Measurements from ENCODE around the gene GPT2.

Gene GPT2

DNA sequence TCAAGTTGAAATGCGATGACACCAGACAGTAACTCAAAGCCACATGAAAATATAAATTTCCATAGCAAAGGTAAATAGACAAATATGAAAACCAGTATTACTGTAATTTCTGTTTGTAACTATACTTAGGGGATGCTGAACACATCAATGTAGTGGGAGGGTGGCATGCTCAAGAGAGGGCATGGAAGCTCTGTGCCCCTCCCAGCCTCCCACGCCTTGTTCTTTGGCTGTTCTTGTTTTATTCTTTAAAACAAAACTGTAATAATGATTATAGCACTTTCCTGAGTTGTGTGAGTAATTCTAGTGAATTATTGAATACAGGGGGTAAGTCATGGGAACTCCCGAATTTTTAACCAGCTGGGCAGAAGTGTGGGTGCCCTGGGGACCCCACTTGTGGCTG, 11.0 kb upstream of the GPT2 start:
- H3K27ac ChIP-seq (replicated peaks): no peak overlapping the region
- H3K4me3 ChIP-seq (replicated peaks; ENCODE audit: insufficient read depth, low read length): no peak overlapping the region
- TF ChIP-seq CTCF (IDR thresholded peaks at IDR 0.05; ENCODE audit: insufficient read depth, low read length) (no peak), GABPA (IDR thresholded peaks at IDR 0.05; ENCODE audit: low read depth) (no peak), POLR2AphosphoS5 (IDR thresholded peaks at IDR 0.05; ENCODE audit: low read depth) (no peak), SPI1 (IDR thresholded peaks at IDR 0.05; ENCODE audit: borderline replicate concordance, low read depth) (no peak)
- TF ChIP-seq, protein P1, sequence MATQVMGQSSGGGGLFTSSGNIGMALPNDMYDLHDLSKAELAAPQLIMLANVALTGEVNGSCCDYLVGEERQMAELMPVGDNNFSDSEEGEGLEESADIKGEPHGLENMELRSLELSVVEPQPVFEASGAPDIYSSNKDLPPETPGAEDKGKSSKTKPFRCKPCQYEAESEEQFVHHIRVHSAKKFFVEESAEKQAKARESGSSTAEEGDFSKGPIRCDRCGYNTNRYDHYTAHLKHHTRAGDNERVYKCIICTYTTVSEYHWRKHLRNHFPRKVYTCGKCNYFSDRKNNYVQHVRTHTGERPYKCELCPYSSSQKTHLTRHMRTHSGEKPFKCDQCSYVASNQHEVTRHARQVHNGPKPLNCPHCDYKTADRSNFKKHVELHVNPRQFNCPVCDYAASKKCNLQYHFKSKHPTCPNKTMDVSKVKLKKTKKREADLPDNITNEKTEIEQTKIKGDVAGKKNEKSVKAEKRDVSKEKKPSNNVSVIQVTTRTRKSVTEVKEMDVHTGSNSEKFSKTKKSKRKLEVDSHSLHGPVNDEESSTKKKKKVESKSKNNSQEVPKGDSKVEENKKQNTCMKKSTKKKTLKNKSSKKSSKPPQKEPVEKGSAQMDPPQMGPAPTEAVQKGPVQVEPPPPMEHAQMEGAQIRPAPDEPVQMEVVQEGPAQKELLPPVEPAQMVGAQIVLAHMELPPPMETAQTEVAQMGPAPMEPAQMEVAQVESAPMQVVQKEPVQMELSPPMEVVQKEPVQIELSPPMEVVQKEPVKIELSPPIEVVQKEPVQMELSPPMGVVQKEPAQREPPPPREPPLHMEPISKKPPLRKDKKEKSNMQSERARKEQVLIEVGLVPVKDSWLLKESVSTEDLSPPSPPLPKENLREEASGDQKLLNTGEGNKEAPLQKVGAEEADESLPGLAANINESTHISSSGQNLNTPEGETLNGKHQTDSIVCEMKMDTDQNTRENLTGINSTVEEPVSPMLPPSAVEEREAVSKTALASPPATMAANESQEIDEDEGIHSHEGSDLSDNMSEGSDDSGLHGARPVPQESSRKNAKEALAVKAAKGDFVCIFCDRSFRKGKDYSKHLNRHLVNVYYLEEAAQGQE (IDR thresholded peaks at IDR 0.05; ENCODE audit: insufficient replicate concordance, low read depth): no peak
- no peak for DNase-seq (ENCODE audit: low read depth in 1 of 2, low spot score in 1 of 2)
- H3K27me3 ChIP-seq (ENCODE audit: insufficient read depth, poor library complexity, severe bottlenecking): no peaks in the 10 kb centered on the region

- Histone ChIP-seq H3K27me3 (ENCODE audit: insufficient read depth, poor library complexity, severe bottlenecking) (no peaks in the 10 kb centered on the region), H3K4me3 (replicated peaks; ENCODE audit: insufficient read depth, low read length) (no peak overlapping the region), H3K27ac (replicated peaks) (no peak overlapping the region)
- no peak for TF ChIP-seq POLR2AphosphoS5 (IDR thresholded peaks at IDR 0.05; ENCODE audit: low read depth)
- TF ChIP-seq GABPA (IDR thresholded peaks at IDR 0.05; ENCODE audit: low read depth): no peak
- TF ChIP-seq, protein P1 (IDR thresholded peaks at IDR 0.05; ENCODE audit: insufficient replicate concordance, low read depth): no peak
- TF ChIP-seq SPI1 (IDR thresholded peaks at IDR 0.05; ENCODE audit: borderline replicate concordance, low read depth): no peak
- no peak for TF ChIP-seq CTCF (IDR thresholded peaks at IDR 0.05; ENCODE audit: insufficient read depth, low read length)
- DNase-seq (ENCODE audit: low read depth in 1 of 2, low spot score in 1 of 2): no peak
Measured at GRCh38 chr16:46875243-46875642, 8.9 kb upstream of the GPT2 start.

- Histone ChIP-seq H3K27ac (replicated peaks) (no peak overlapping the region), H3K27me3 (ENCODE audit: insufficient read depth, poor library complexity, severe bottlenecking) (no peaks in the 10 kb centered on the region), H3K4me3 (replicated peaks; ENCODE audit: insufficient read depth, low read length) (no peak overlapping the region)
- no peak for TF ChIP-seq GABPA (IDR thresholded peaks at IDR 0.05; ENCODE audit: low read depth)
- TF ChIP-seq SPI1 (IDR thresholded peaks at IDR 0.05; ENCODE audit: borderline replicate concordance, low read depth): no peak
- TF ChIP-seq, protein P1 (IDR thresholded peaks at IDR 0.05; ENCODE audit: insufficient replicate concordance, low read depth): no peak
- TF ChIP-seq CTCF (IDR thresholded peaks at IDR 0.05; ENCODE audit: insufficient read depth, low read length): no peak
- TF ChIP-seq POLR2AphosphoS5 (IDR thresholded peaks at IDR 0.05; ENCODE audit: low read depth): no peak
- DNase-seq (ENCODE audit: low read depth in 1 of 2, low spot score in 1 of 2): no peak
Measured at GRCh38 chr16:46882304-46882939, 1.7 kb upstream of the GPT2 start.
